Neural cell (in vitro differentiated cells): ENCODE data around the gene KRT83. TPM values are rescaled to one million over a fixed set of nuclear protein-coding genes. Genes with fewer than 3 reads are reported as not detected.

Experiments used
- H2AFZ ChIP-seq: fragments of 200-600, 300-800 bp; sonication (generic), shearing (Covaris generic); 2 replicates; pipeline ENCODE4 v1.6.0; 2014; ENCODE audit warnings: low read depth, mild to moderate bottlenecking, antibody characterized with exemption, low read length, moderate library complexity
- H3F3A ChIP-seq: fragments of 200-600 bp; shearing (Covaris generic); 2 replicates; pipeline ENCODE4 v1.6.1; 2016; ENCODE audit warnings: mild to moderate bottlenecking, moderate library complexity, mixed read lengths, antibody characterized with exemption, low read length; ENCODE audit not compliant: insufficient read depth, poor library complexity, severe bottlenecking
- H3K27ac ChIP-seq: fragments of 200-600, 300-800 bp; sonication (generic), shearing (Covaris generic); 2 replicates; pipeline ENCODE4 v1.5.1; 2014; ENCODE audit warnings: mild to moderate bottlenecking, low read length, moderate library complexity
- H3K27me3 ChIP-seq: fragments of 300-800, 200-600 bp; sonication (generic), shearing (Covaris generic); 2 replicates; pipeline ENCODE4 v1.6.0; 2014; ENCODE audit warnings: mild to moderate bottlenecking, low read depth, low read length, moderate library complexity; ENCODE audit not compliant: insufficient read depth
- H3K36me3 ChIP-seq: fragments of 300-800, 200-600 bp; sonication (generic), shearing (Covaris generic); 2 replicates; pipeline ENCODE4 v1.5.1; 2014; ENCODE audit warnings: mild to moderate bottlenecking, antibody characterized with exemption, low read length, moderate library complexity; ENCODE audit not compliant: insufficient read depth
- H3K4me2 ChIP-seq: fragments of 300-800, 200-600 bp; sonication (generic), shearing (Covaris generic); 2 replicates; pipeline ENCODE4 v1.6.0; 2014; ENCODE audit warnings: mild to moderate bottlenecking, low read length
- H3K4me3 ChIP-seq: fragments of 300-800, 200-600 bp; sonication (generic), shearing (Covaris generic); 2 replicates; pipeline ENCODE4 v1.5.1; 2014; ENCODE audit warnings: mild to moderate bottlenecking, low read length, moderate library complexity
- H3K79me2 ChIP-seq: fragments of 200-600 bp; shearing (Covaris generic); replicated peaks from 2 replicates; pipeline ENCODE4 v1.6.0; 2014; ENCODE audit warnings: mild to moderate bottlenecking, low read length, moderate library complexity; ENCODE audit not compliant: insufficient read depth
- H3K9ac ChIP-seq: fragments of 300-800, 200-600 bp; sonication (generic), shearing (Covaris generic); 2 replicates; pipeline ENCODE4 v1.6.1; 2016; ENCODE audit warnings: mild to moderate bottlenecking, low read length, mixed read lengths
- H3K9me2 ChIP-seq: fragments of 200-600 bp; shearing (Covaris generic); 2 replicates; pipeline ENCODE4 v1.6.1; 2016; ENCODE audit warnings: mild to moderate bottlenecking, low read length, mixed read lengths; ENCODE audit not compliant: insufficient read depth
- H3K9me3 ChIP-seq: fragments of 200-600, 300-800 bp; sonication (generic), shearing (Covaris generic); 2 replicates; pipeline ENCODE4 v1.6.1; 2016; ENCODE audit warnings: mild to moderate bottlenecking, mixed run types, low read length, moderate library complexity, mixed read lengths
- H4K20me1 ChIP-seq: fragments of 200-600 bp; shearing (Covaris generic); 2 replicates; pipeline ENCODE4 v1.6.1; 2016; ENCODE audit warnings: mild to moderate bottlenecking, mixed run types; ENCODE audit not compliant: insufficient read depth
- EP300 ChIP-seq: fragments of 450-650 bp; conservative IDR thresholded peaks from 2 replicates; pipeline ENCODE4 v1.6.1; 2014; ENCODE audit warnings: antibody characterized with exemption, mild to moderate bottlenecking, moderate library complexity; ENCODE audit not compliant: poor library complexity, severe bottlenecking
- EZH2 ChIP-seq: fragments of 200-600, 300-800 bp; shearing (Covaris generic), sonication (generic); IDR thresholded peaks from 2 replicates; pipeline ENCODE4 v1.6.1; 2014; ENCODE audit warnings: antibody characterized with exemption, low read length, borderline replicate concordance, mild to moderate bottlenecking; ENCODE audit not compliant: insufficient read depth, poor library complexity, severe bottlenecking
- MXI1 ChIP-seq: fragments of 450-650 bp; conservative IDR thresholded peaks from 2 replicates; pipeline ENCODE4 v1.6.1; 2014; ENCODE audit warnings: antibody characterized with exemption, mild to moderate bottlenecking; ENCODE audit not compliant: poor library complexity, severe bottlenecking
- POLR2AphosphoS5 ChIP-seq: IDR thresholded peaks from 2 replicates; pipeline ENCODE4 v1.6.1; 2012
- RAD21 ChIP-seq: fragments of 450-650 bp; conservative IDR thresholded peaks from 2 replicates; pipeline ENCODE4 v1.6.1; 2014; ENCODE audit warnings: antibody characterized with exemption, mild to moderate bottlenecking, moderate library complexity
- REST ChIP-seq: IDR thresholded peaks from 2 replicates; pipeline ENCODE4 v1.6.1; 2012; ENCODE audit warnings: borderline replicate concordance
- SMC3 ChIP-seq: fragments of 450-650 bp; conservative IDR thresholded peaks from 2 replicates; pipeline ENCODE4 v1.6.1; 2014; ENCODE audit warnings: antibody characterized with exemption, mild to moderate bottlenecking, moderate library complexity; ENCODE audit not compliant: poor library complexity
- TAF1 ChIP-seq: IDR thresholded peaks from 2 replicates; pipeline ENCODE4 v1.6.1; 2012; ENCODE audit warnings: low read depth
- polyA plus RNA-seq: library from polyadenylated mRNA; depleted of rRNA; stranded (reverse); fragments of >200 nt; gene quantifications from 2 replicates; pipeline ENCODE4 v1.2.3, GENCODE V29; 2014
- TF ChIP-seq, protein P1 (sequence below): fragments of 450-650 bp; IDR thresholded peaks from 2 replicates; pipeline ENCODE4 v1.5.1; 2014; ENCODE audit warnings: antibody characterized with exemption, mild to moderate bottlenecking, moderate library complexity; ENCODE audit not compliant: poor library complexity, severe bottlenecking

The KRT83 gene
- polyA plus RNA-seq, 1 donor from 2014 or later, result not detected

DNA sequence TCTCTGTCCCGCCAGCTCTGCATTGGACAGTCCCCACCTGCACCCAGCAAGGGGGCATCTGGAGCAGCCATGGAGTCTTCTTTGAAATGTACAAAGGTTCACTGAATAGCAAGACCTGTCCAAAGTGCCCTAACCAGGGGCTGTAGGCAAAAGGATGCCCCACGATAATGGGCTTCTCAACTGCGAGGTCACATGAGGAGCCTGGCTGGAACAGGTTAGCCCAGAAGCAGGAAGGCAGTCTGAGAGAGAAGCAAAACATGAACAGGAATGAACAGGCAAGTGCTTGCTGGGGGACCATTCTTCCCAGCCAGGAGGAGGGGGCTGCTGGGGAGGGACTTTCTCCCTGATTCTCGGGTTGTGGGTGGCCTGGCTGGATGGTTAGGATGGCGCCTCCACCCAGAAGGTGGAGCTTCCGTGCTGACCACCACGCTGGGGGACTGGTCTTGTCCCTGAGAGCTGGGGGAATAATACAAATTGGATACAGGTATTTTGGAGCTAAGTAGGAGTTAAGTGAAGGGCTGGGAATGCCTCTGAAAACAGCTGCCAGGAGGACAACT lies 39.0 kb upstream of the KRT83 start:
- Histone ChIP-seq H3K9me3 (no peaks in the 10 kb centered on the region), H3K27me3 (no peaks in the 10 kb centered on the region), H3K36me3 (no peaks in the 10 kb centered on the region), H3K9me2 (no peaks in the 10 kb centered on the region), H3F3A (no peaks in the 10 kb centered on the region), H3K79me2 (no peaks in the 10 kb centered on the region), H3K9ac (no peak overlapping the region), H3K27ac (no peak overlapping the region), H3K4me3 (no peak overlapping the region), H4K20me1 (no peaks in the 10 kb centered on the region), H2AFZ (no peak overlapping the region), H3K4me2 (no peak overlapping the region)
- TF ChIP-seq POLR2AphosphoS5 (no peak), EZH2 (no peak)
- TF ChIP-seq, protein P1, sequence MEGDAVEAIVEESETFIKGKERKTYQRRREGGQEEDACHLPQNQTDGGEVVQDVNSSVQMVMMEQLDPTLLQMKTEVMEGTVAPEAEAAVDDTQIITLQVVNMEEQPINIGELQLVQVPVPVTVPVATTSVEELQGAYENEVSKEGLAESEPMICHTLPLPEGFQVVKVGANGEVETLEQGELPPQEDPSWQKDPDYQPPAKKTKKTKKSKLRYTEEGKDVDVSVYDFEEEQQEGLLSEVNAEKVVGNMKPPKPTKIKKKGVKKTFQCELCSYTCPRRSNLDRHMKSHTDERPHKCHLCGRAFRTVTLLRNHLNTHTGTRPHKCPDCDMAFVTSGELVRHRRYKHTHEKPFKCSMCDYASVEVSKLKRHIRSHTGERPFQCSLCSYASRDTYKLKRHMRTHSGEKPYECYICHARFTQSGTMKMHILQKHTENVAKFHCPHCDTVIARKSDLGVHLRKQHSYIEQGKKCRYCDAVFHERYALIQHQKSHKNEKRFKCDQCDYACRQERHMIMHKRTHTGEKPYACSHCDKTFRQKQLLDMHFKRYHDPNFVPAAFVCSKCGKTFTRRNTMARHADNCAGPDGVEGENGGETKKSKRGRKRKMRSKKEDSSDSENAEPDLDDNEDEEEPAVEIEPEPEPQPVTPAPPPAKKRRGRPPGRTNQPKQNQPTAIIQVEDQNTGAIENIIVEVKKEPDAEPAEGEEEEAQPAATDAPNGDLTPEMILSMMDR, result no peak

- H2AFZ ChIP-seq, result no peak overlapping the region
Observed at GRCh38 chr12:52359621-52360061, 38.4 kb upstream of the KRT83 start.

More at GRCh38 chr12:52359621-52360061, 38.4 kb upstream of the KRT83 start:
- H3F3A ChIP-seq, result no peaks in the 10 kb centered on the region
- H3K27ac ChIP-seq, result no peak overlapping the region
- H3K9me2 ChIP-seq, result no peaks in the 10 kb centered on the region
- no peaks in the 10 kb centered on the region for H3K27me3 ChIP-seq
- no peaks in the 10 kb centered on the region for H4K20me1 ChIP-seq
- no peaks in the 10 kb centered on the region for H3K9me3 ChIP-seq
- no peak overlapping the region for H3K9ac ChIP-seq
- no peaks in the 10 kb centered on the region for H3K79me2 ChIP-seq
- H3K4me2 ChIP-seq, result no peak overlapping the region
- no peaks in the 10 kb centered on the region for H3K36me3 ChIP-seq
- H3K4me3 ChIP-seq, result no peak overlapping the region
- TF ChIP-seq EP300 (no peak), SMC3 (no peak), POLR2AphosphoS5 (no peak), TAF1 (no peak), RAD21 (no peak), REST (no peak), EZH2 (no peak), MXI1 (no peak)
- TF ChIP-seq, protein P1, result no peak
